Hepatocyte (in vitro differentiated cells): ENCODE results near the gene TEX261. TPM values are rescaled to one million over a fixed set of nuclear protein-coding genes. Genes with fewer than 3 reads are reported as not detected.

Experiments used
- DNase-seq: peaks from one replicate; pipeline ENCODE4 v3.0.0-alpha.2; 2016; ENCODE audit warnings: low spot score
- H2AFZ ChIP-seq: fragments of 200-600 bp; sonication (generic); 2 replicates; pipeline ENCODE4 v1.6.0; 2016; ENCODE audit warnings: antibody characterized with exemption, mild to moderate bottlenecking
- H3K27ac ChIP-seq: fragments of 200-600 bp; sonication (generic); 2 replicates; pipeline ENCODE4 v1.5.1; 2016; ENCODE audit warnings: mild to moderate bottlenecking
- H3K27me3 ChIP-seq: fragments of 200-600 bp; sonication (generic); 2 replicates; pipeline ENCODE4 v1.6.1; 2016
- H3K36me3 ChIP-seq: fragments of 200-600 bp; sonication (generic); replicated peaks from 2 replicates; pipeline ENCODE4 v1.5.1; 2016; ENCODE audit warnings: low read depth; ENCODE audit not compliant: insufficient read depth
- H3K4me1 ChIP-seq: fragments of 200-600 bp; sonication (generic); 2 replicates; pipeline ENCODE4 v1.5.1; 2016; ENCODE audit warnings: mild to moderate bottlenecking, moderate library complexity; ENCODE audit not compliant: insufficient read depth
- H3K4me2 ChIP-seq: fragments of 200-600 bp; sonication (generic); 2 replicates; pipeline ENCODE4 v1.6.0; 2016
- H3K4me3 ChIP-seq: fragments of 200-600 bp; sonication (generic); 2 replicates; pipeline ENCODE4 v1.5.1; 2016; ENCODE audit warnings: mild to moderate bottlenecking
- H3K79me2 ChIP-seq: fragments of 200-600 bp; sonication (generic); 2 replicates; pipeline ENCODE4 v1.6.0; 2017; ENCODE audit warnings: mild to moderate bottlenecking
- H3K9me2 ChIP-seq: fragments of 200-600 bp; sonication (generic); replicated peaks from 2 replicates; pipeline ENCODE4 v1.6.0; 2017; ENCODE audit warnings: mild to moderate bottlenecking; ENCODE audit not compliant: insufficient read depth
- H3K9me3 ChIP-seq: fragments of 200-600 bp; sonication (generic); 2 replicates; pipeline ENCODE4 v1.5.1; 2016; ENCODE audit warnings: low read depth, mild to moderate bottlenecking
- H4K20me1 ChIP-seq: fragments of 200-600 bp; sonication (generic); 2 replicates; pipeline ENCODE4 v1.6.0; 2016; ENCODE audit warnings: mild to moderate bottlenecking; ENCODE audit not compliant: insufficient read depth, poor library complexity, severe bottlenecking
- EZH2 ChIP-seq: fragments of 200-600 bp; sonication (generic); IDR thresholded peaks from 2 replicates; pipeline ENCODE4 v1.6.1; 2016; ENCODE audit warnings: antibody characterized with exemption, mild to moderate bottlenecking, borderline replicate concordance
- EZH2phosphoT487 ChIP-seq: fragments of 200-600 bp; sonication (generic); IDR thresholded peaks from one replicate; pipeline ENCODE4 v1.6.1; 2018; ENCODE audit warnings: antibody characterized with exemption, mild to moderate bottlenecking, low read depth, moderate library complexity; ENCODE audit not compliant: unreplicated experiment, severe bottlenecking
- WGBS: methylation state at CpG from one replicate; pipeline ENCODE4 v1.1.6; 2016; ENCODE audit warnings: low lambda C conversion rate; ENCODE audit errors: missing lambda C conversion rate; 5-methylcytosine and 5-hydroxymethylcytosine counted together
- polyA plus RNA-seq: library from polyadenylated mRNA; unstranded; fragments of >200 nt; fragmentation: Nextera tagmentation; extraction: Ambion mirVana; gene quantifications from 2 replicates; pipeline ENCODE4 v1.2.1, GENCODE V29; 2016
- total RNA-seq: library from RNA; depleted of rRNA; stranded (reverse); fragments of >200 nt; gene quantifications from 2 replicates; pipeline ENCODE4 v1.2.3, GENCODE V29; 2014
- TF ChIP-seq, protein P1 (sequence below): fragments of 200-600 bp; sonication (generic); IDR thresholded peaks from 2 replicates; pipeline ENCODE4 v1.5.1; 2016; ENCODE audit warnings: antibody characterized with exemption, mild to moderate bottlenecking; ENCODE audit not compliant: poor library complexity

The TEX261 gene
- total and polyA plus RNA-seq, 2 experiments from 2014 or later = 41.5 to 81.0 TPM

- 92% methylated on average over 8 of the region's 8 CpGs for WGBS
- DNase-seq = no peak
Measured at GRCh38 chr2:70983506-70984227, 11.0 kb downstream of the TEX261 start.

GRCh38 chr2:70982971-70983370, 11.7 kb downstream of the TEX261 start:
- Histone ChIP-seq H3K79me2 (no peaks in the 10 kb centered on the region), H3K9me2 (no peaks in the 10 kb centered on the region), H2AFZ (no peak overlapping the region), H3K4me3 (no peak overlapping the region), H3K27me3 (no peaks in the 10 kb centered on the region), H4K20me1 (no peaks in the 10 kb centered on the region), H3K4me1 (peaks cover 6% of the 10 kb centered on the region), H3K36me3 (no peaks in the 10 kb centered on the region), H3K9me3 (no peaks in the 10 kb centered on the region), H3K4me2 (no peak overlapping the region), H3K27ac (no peak overlapping the region)
- no peak for DNase-seq
- 100% methylated on average over 3 of the region's 3 CpGs for WGBS
- TF ChIP-seq, protein P1, sequence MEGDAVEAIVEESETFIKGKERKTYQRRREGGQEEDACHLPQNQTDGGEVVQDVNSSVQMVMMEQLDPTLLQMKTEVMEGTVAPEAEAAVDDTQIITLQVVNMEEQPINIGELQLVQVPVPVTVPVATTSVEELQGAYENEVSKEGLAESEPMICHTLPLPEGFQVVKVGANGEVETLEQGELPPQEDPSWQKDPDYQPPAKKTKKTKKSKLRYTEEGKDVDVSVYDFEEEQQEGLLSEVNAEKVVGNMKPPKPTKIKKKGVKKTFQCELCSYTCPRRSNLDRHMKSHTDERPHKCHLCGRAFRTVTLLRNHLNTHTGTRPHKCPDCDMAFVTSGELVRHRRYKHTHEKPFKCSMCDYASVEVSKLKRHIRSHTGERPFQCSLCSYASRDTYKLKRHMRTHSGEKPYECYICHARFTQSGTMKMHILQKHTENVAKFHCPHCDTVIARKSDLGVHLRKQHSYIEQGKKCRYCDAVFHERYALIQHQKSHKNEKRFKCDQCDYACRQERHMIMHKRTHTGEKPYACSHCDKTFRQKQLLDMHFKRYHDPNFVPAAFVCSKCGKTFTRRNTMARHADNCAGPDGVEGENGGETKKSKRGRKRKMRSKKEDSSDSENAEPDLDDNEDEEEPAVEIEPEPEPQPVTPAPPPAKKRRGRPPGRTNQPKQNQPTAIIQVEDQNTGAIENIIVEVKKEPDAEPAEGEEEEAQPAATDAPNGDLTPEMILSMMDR = no peak
- TF ChIP-seq EZH2 (no peak), EZH2phosphoT487 (no peak)

More at GRCh38 chr2:70983506-70984227, 11.0 kb downstream of the TEX261 start:
- no peaks in the 10 kb centered on the region for H3K4me1 ChIP-seq
- H2AFZ ChIP-seq = no peak overlapping the region
- no peaks in the 10 kb centered on the region for H3K27me3 ChIP-seq
- no peaks in the 10 kb centered on the region for H3K9me3 ChIP-seq
- TF ChIP-seq, protein P1 = no peak
- TF ChIP-seq EZH2 (no peak), EZH2phosphoT487 (no peak)
- H4K20me1 ChIP-seq = no peaks in the 10 kb centered on the region
- H3K4me3 ChIP-seq = no peak overlapping the region
- H3K36me3 ChIP-seq = no peaks in the 10 kb centered on the region
- no peak overlapping the region for H3K4me2 ChIP-seq
- no peaks in the 10 kb centered on the region for H3K9me2 ChIP-seq
- H3K79me2 ChIP-seq = no peaks in the 10 kb centered on the region
- no peak overlapping the region for H3K27ac ChIP-seq

DNA sequence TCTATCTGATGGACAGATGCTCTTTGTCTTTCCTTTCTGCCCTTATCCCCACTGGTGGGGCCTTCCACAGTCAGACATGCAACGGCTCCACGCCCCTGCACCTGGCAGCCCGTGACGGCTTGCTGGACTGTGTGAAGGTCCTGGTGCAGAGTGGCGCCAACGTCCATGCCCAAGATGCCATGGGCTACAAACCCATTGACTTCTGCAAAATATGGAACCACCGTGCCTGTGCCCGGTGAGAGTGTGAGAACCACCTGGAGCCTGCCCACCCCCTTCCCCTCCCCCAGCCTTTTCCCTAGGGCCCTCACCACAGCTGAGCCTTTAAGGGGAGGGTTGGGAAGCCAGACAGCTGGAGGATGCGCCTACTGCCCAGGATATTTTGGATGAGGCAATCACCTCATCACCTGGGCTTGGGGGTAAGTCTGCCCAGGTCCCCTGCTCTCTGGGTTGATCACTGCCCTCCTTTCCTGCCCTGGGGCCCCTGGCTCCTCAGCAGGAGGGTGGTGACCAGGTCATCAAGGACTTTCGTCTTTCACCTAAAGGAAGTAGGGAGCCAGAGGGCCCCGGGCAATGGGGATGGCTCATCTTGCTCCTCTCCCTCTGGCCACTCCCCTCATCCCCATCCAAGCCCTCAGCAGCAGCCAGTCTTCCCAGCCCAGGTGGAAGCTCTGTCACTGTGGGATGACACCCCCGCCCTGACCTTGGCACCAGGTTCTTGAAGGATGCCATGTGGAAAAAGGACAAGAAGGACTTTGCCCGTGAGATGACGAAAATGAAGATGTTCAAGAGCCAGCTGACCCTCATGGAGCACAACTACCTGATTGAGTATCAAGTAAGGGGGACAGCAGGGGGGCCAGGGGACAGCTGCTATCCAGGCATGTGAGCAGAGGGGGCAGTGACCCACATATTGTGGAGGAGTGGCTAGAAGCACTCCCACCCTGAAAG, 12.5 kb downstream of the TEX261 start:
- Histone ChIP-seq H3K9me3 (no peaks in the 10 kb centered on the region), H3K9me2 (no peaks in the 10 kb centered on the region), H3K4me3 (no peak overlapping the region), H3K4me2 (no peak overlapping the region), H3K79me2 (no peaks in the 10 kb centered on the region), H4K20me1 (no peaks in the 10 kb centered on the region), H3K36me3 (no peaks in the 10 kb centered on the region), H2AFZ (no peak overlapping the region), H3K27me3 (no peaks in the 10 kb centered on the region), H3K4me1 (peaks cover 11% of the 10 kb centered on the region), H3K27ac (no peak overlapping the region)
- no peak for DNase-seq
- TF ChIP-seq EZH2 = no peak
- TF ChIP-seq EZH2phosphoT487 = no peak
- TF ChIP-seq, protein P1 = no peak
- WGBS = 95% methylated on average over 14 of the region's 14 CpGs
